Neuronal stem cell (in vitro differentiated cells): Measurements from ENCODE around the gene PPP3CA.

ENCODE experiments used
- DNase-seq: peaks from one replicate; pipeline ENCODE4 v3.0.0-alpha.2; 2013; ENCODE audit warnings: low spot score
- H2AFZ ChIP-seq: one replicate; pipeline ENCODE4 v1.6.1; 2013; ENCODE audit warnings: mild to moderate bottlenecking, low read length, inconsistent platforms
- H2AK5ac ChIP-seq: 2 replicates; pipeline ENCODE4 v1.6.1; 2013; ENCODE audit warnings: low read depth, mild to moderate bottlenecking, inconsistent platforms, low read length, moderate library complexity, mixed read lengths
- H2BK120ac ChIP-seq: 2 replicates; pipeline ENCODE4 v1.6.1; 2013; ENCODE audit warnings: low read depth, mild to moderate bottlenecking, inconsistent platforms, low read length, moderate library complexity, mixed read lengths
- H2BK12ac ChIP-seq: one replicate; pipeline ENCODE4 v1.6.1; 2013; ENCODE audit warnings: low read length, inconsistent platforms
- H2BK15ac ChIP-seq: 2 replicates; pipeline ENCODE4 v1.6.1; 2013; ENCODE audit warnings: mild to moderate bottlenecking, low read length, inconsistent platforms, mixed read lengths
- H2BK5ac ChIP-seq: one replicate; pipeline ENCODE4 v1.6.1; 2013; ENCODE audit warnings: inconsistent platforms, mild to moderate bottlenecking, low read length, moderate library complexity
- H3K14ac ChIP-seq: one replicate; pipeline ENCODE4 v1.6.1; 2013; ENCODE audit warnings: low read length, inconsistent platforms
- H3K18ac ChIP-seq: 2 replicates; pipeline ENCODE4 v1.6.1; 2013; ENCODE audit warnings: low read length, inconsistent platforms
- H3K23ac ChIP-seq: 2 replicates; pipeline ENCODE4 v1.6.1; 2013; ENCODE audit warnings: low read depth, mild to moderate bottlenecking, mixed read lengths, low read length, inconsistent platforms; ENCODE audit not compliant: poor library complexity
- H3K27ac ChIP-seq: replicated peaks from 3 replicates; pipeline ENCODE4 v1.5.1; 2013; ENCODE audit warnings: low read length, inconsistent platforms
- H3K27me3 ChIP-seq, 3 experiments: 2 replicates each; pipeline ENCODE4 v1.6.1; 2013; ENCODE audit warnings: low read length in 3 of 3, mild to moderate bottlenecking in 2 of 3, inconsistent platforms in 1 of 3, low read depth in 1 of 3, mixed read lengths in 1 of 3, moderate library complexity in 1 of 3; ENCODE audit not compliant: control insufficient read depth in 3 of 3, insufficient read depth in 3 of 3
- H3K36me3 ChIP-seq, 2 donors: replicated peaks in 1 of 2; 2 replicates each; pipeline ENCODE4 v1.6.1; 2013; ENCODE audit warnings: low read length in 2 of 2; ENCODE audit not compliant: control insufficient read depth in 2 of 2, insufficient read depth in 2 of 2
- H3K4ac ChIP-seq: 2 replicates; pipeline ENCODE4 v1.6.1; 2013; ENCODE audit warnings: inconsistent platforms, mild to moderate bottlenecking, low read length, moderate library complexity
- H3K4me1 ChIP-seq, 2 donors: 1 replicate in 1 of 2; 2 replicates in 1 of 2; pipeline ENCODE4 v1.6.1; 2013; ENCODE audit warnings: low read length in 2 of 2, low read depth in 1 of 2; ENCODE audit not compliant: control insufficient read depth in 2 of 2, insufficient read depth in 1 of 2
- H3K4me2 ChIP-seq: one replicate; pipeline ENCODE4 v1.6.1; 2013; ENCODE audit warnings: mild to moderate bottlenecking, low read length, inconsistent platforms; ENCODE audit not compliant: insufficient read depth, poor library complexity, severe bottlenecking
- H3K4me3 ChIP-seq, 2 donors: 2 replicates each; pipeline ENCODE4 v1.5.1; 2013; ENCODE audit warnings: low read length in 2 of 2, mild to moderate bottlenecking in 2 of 2, inconsistent platforms in 1 of 2, moderate library complexity in 1 of 2
- H3K79me1 ChIP-seq: one replicate; pipeline ENCODE4 v1.6.1; 2013; ENCODE audit warnings: low read depth, mild to moderate bottlenecking, inconsistent platforms, low read length, moderate library complexity
- H3K9ac ChIP-seq: one replicate; pipeline ENCODE4 v1.6.1; 2013; ENCODE audit warnings: mild to moderate bottlenecking, low read depth, low read length, inconsistent platforms; ENCODE audit not compliant: poor library complexity
- H3K9me3 ChIP-seq, 2 donors: replicated peaks in 1 of 2; 2 replicates each; pipeline versions ENCODE3 to v1.6.1; 2013; ENCODE audit warnings: low read length in 2 of 2, mild to moderate bottlenecking in 2 of 2, inconsistent platforms in 1 of 2, low read depth in 1 of 2, mixed read lengths in 1 of 2, moderate library complexity in 1 of 2; ENCODE audit not compliant: control insufficient read depth in 2 of 2, insufficient read depth in 1 of 2
- H4K8ac ChIP-seq: one replicate; pipeline ENCODE4 v1.6.1; 2013; ENCODE audit warnings: low read depth, mild to moderate bottlenecking, inconsistent platforms, low read length, moderate library complexity
- H4K91ac ChIP-seq: one replicate; pipeline ENCODE4 v1.6.1; 2013; ENCODE audit warnings: low read length, low read depth, mild to moderate bottlenecking, inconsistent platforms; ENCODE audit not compliant: poor library complexity
- WGBS, 2 donors: extraction: QIAGEN DNeasy Blood & Tissue Kit; methylation state at CpG; one replicate each; pipeline ENCODE4 v1.1.7; 2013; ENCODE audit warnings: missing lambda C conversion rate in 2 of 2, mixed read lengths in 1 of 2; ENCODE audit not compliant: insufficient read length in 2 of 2, insufficient replicate concordance in 1 of 2; ENCODE audit errors: extremely low coverage in 2 of 2; 5-methylcytosine and 5-hydroxymethylcytosine counted together

Gene PPP3CA

DNA sequence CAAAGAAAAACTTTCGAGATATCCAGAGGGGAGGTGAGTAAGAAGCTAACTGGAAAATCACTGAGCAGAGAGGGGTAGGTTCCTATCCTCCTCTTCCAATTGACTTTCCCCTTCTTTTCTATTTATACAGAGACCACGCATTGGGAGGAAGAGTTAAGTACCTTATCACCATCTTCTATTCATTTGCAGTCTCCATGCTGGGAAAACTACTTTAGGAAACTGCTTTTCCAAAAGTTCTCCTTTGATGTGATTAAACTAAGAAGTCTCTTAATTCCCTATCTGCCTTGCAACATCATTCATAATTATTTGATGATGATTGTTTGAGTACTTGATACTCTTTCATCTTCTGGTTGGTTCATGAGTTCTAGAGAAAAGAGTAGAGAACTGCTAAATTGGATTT, 306.6 kb downstream of the PPP3CA start:
- Histone ChIP-seq H3K27me3 (no peaks in the 10 kb centered on the region), H3K23ac (no peak overlapping the region), H4K91ac (no peak overlapping the region), H2AK5ac (no peak overlapping the region), H3K18ac (no peak overlapping the region), H2AFZ (no peak overlapping the region), H3K4me3 (no peak overlapping the region), H3K4me2 (no peak overlapping the region), H2BK120ac (no peak overlapping the region), H2BK15ac (no peak overlapping the region), H3K9ac (no peak overlapping the region), H3K4me1 (peaks cover 0 to 4% of the 10 kb centered on the region in 2 donors), H2BK5ac (no peak overlapping the region), H3K27ac (no peak overlapping the region), H4K8ac (no peak overlapping the region), H3K36me3 (peaks cover 0 to 2% of the 10 kb centered on the region in 2 donors), H3K79me1 (no peaks in the 10 kb centered on the region), H3K4ac (no peak overlapping the region), H3K9me3 (no peaks in the 10 kb centered on the region), H3K14ac (no peak overlapping the region), H2BK12ac (no peak overlapping the region)
- no CpG with 5 or more reads among the region's 2 CpGs for WGBS, 2 donors
- no peak for DNase-seq

DNA sequence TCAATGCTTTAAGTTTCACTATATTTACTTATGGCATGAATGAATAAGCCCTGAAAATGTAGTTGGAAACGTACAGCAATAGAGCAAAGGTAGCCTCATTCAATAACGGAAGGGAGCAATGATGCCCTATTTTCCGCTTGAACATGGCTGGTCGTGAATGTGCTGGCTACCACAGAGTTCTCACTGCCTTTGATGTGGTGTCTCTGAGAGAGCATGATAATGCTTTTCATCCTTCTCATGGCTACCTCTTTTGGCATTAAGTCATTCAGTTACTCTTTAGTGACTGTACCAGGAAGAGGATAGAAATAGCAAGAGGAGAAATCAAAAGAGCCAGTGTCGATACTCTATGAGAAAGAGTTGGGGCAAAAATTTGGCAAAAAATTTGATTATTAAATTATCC, 308.0 kb downstream of the PPP3CA start:
- peaks cover 0 to 2% of the 10 kb centered on the region in 2 donors for H3K36me3 ChIP-seq
- no CpG with 5 or more reads among the region's 5 CpGs for WGBS, 2 donors
- H3K9me3 ChIP-seq: no peaks in the 10 kb centered on the region
- peaks cover 0 to 1% of the 10 kb centered on the region in 2 donors for H3K4me1 ChIP-seq
- H4K91ac ChIP-seq: no peak overlapping the region
- no peak overlapping the region for H2BK15ac ChIP-seq
- no peak for DNase-seq
- no peak overlapping the region for H3K27ac ChIP-seq
- no peaks in the 10 kb centered on the region for H3K79me1 ChIP-seq
- no peak overlapping the region for H3K14ac ChIP-seq
- H3K9ac ChIP-seq: no peak overlapping the region
- no peak overlapping the region for H3K4me2 ChIP-seq
- no peak overlapping the region for H2AK5ac ChIP-seq
- no peak overlapping the region for H3K18ac ChIP-seq
- no peak overlapping the region for H2BK120ac ChIP-seq
- no peak overlapping the region for H2BK12ac ChIP-seq
- no peak overlapping the region for H3K4me3 ChIP-seq
- no peak overlapping the region for H2AFZ ChIP-seq
- H3K4ac ChIP-seq: no peak overlapping the region
- H3K23ac ChIP-seq: no peak overlapping the region
- H4K8ac ChIP-seq: no peak overlapping the region
- H3K27me3 ChIP-seq: no peaks in the 10 kb centered on the region
- H2BK5ac ChIP-seq: no peak overlapping the region

DNA sequence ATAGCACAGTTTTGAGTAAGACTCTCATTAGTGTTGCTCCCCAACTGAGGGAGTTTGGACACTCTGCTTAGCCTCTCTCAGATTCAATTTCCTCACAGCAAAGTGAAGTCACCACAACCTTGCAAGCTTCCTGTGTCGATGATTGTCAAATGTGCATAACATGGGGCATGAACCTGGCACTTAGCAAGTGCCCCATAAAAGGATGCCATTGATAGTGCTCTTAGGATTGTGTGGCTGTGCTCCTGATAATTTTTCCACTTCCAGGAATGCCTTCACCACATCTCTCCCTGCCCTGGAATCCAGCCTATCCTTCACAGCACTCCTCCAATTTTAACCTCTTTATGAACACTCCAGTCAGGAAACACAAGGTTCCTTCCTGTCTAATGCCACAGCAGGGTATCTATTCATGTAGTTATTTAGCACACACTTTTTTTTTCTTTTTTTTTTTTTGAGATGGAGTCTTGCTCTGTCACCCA, 309.4 kb downstream of the PPP3CA start:
- no peak overlapping the region for H3K14ac ChIP-seq
- H3K27ac ChIP-seq: no peak overlapping the region
- H3K9me3 ChIP-seq: no peaks in the 10 kb centered on the region
- no peak overlapping the region for H2AFZ ChIP-seq
- H3K18ac ChIP-seq: no peak overlapping the region
- H4K8ac ChIP-seq: no peak overlapping the region
- no peaks in the 10 kb centered on the region for H3K27me3 ChIP-seq
- no peak overlapping the region for H2BK120ac ChIP-seq
- WGBS, 2 donors: no CpG with 5 or more reads among the region's 1 CpG
- H3K23ac ChIP-seq: no peak overlapping the region
- peaks cover 0 to 2% of the 10 kb centered on the region in 2 donors for H3K36me3 ChIP-seq
- no peak overlapping the region for H3K4me2 ChIP-seq
- no peak overlapping the region for H2AK5ac ChIP-seq
- no peak overlapping the region for H3K4ac ChIP-seq
- H2BK12ac ChIP-seq: no peak overlapping the region
- no peaks in the 10 kb centered on the region for H3K79me1 ChIP-seq
- H3K9ac ChIP-seq: no peak overlapping the region
- no peak overlapping the region for H2BK15ac ChIP-seq
- no peak overlapping the region for H2BK5ac ChIP-seq
- no peak overlapping the region for H4K91ac ChIP-seq
- H3K4me1 ChIP-seq: peaks cover 0 to 4% of the 10 kb centered on the region in 2 donors
- no peak for DNase-seq
- H3K4me3 ChIP-seq: no peak overlapping the region

- Histone ChIP-seq H4K8ac (no peak overlapping the region), H2BK15ac (no peak overlapping the region), H2BK5ac (no peak overlapping the region), H3K4me3 (no peak overlapping the region), H3K79me1 (no peaks in the 10 kb centered on the region), H3K9ac (no peak overlapping the region), H3K18ac (no peak overlapping the region), H3K23ac (no peak overlapping the region), H3K14ac (no peak overlapping the region), H3K4me2 (no peak overlapping the region), H2AFZ (no peak overlapping the region), H3K9me3 (no peaks in the 10 kb centered on the region), H3K4me1 (peaks cover 4% of the 10 kb centered on the region in 2 donors), H2BK12ac (no peak overlapping the region), H3K4ac (no peak overlapping the region), H3K27ac (no peak overlapping the region), H4K91ac (no peak overlapping the region), H3K36me3 (peaks cover 0 to 2% of the 10 kb centered on the region in 2 donors), H2AK5ac (no peak overlapping the region), H3K27me3 (no peaks in the 10 kb centered on the region), H2BK120ac (no peak overlapping the region)
- no CpG with 5 or more reads among the region's 3 CpGs for WGBS, 2 donors
- DNase-seq: no peak
Measured at GRCh38 chr4:101037249-101037648, 310.1 kb downstream of the PPP3CA start.
